ENCODE measurements around the gene SSBP4. TPM values are rescaled to one million over a fixed set of nuclear protein-coding genes. Genes with fewer than 3 reads are reported as not detected.

SSBP4 gene
- total RNA-seq, 1 experiment from 2014 or later: 46.1 TPM

DNA sequence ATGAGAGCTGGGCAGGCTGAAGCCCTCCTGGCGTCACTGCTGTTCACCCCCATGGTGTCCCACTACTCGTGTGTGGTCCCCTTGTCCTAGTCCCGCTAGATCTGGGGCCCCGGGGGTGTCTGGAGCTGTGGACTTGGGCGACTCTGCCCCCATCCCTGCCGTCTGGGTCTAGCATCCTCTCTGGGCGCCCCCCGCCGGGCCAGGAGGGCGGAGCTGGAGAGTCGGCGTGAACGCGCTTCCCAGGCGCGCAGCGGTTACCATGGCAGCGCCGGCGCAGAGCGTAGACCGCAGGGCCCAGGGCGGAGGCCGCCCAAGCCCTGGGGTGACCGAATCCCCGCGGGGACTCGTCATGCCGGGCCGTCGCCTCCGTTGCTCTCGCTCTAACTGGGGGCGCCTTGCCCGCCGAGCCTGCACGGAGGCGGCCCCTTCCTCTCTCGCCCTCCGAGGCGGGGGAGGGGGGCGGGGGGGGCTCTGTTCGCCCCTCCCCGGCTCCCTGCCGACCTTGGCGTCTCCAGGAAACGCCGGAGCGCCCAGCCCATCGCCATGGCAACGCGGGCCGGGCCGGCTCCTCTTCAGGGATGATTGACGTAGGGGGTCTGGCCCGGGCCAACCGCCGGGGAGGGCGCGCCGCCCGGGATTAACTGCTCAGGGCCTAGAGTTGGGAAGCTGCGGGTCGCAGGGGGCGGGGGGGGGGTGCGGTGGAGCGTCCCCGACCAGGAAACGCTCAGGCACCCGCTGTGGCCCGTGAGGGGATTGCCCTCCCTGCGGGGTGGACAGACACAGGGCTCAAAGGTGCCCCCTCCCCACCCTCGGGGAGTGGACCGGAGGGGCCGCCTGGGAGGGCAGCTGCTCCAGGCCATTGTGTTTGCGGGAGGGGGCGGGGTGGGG is 9.8 kb downstream of the SSBP4 start:
- no peaks in the 10 kb centered on the region for H4K20me1 ChIP-seq (ENCODE audit: control insufficient read depth, insufficient read depth, insufficient read length)
- H3K27me3 ChIP-seq (ENCODE audit: insufficient read depth, low read length): no peaks in the 10 kb centered on the region
- peak; percentile 93 for DNase-seq
- Mint-ChIP-seq H3K9me3 (no peaks in the 10 kb centered on the region), H3K4me1 (peaks cover 27 to 31% of the 10 kb centered on the region in 2 experiments), H3K27me3 (ENCODE audit: low read depth) (peaks cover 4% of the 10 kb centered on the region; the same call in 1 of the 2 replicates), H3K4me3 (peak overlapping the region; percentile 52 to 74; a peak in 3 of 5 replicates), H3K36me3 (ENCODE audit: insufficient read depth in 1 of 3, low read depth in 3 of 3) (no peaks in the 10 kb centered on the region), H3K27ac (no peak overlapping the region)
- no peak overlapping the region for H2BK20ac ChIP-seq (ENCODE audit: low read depth, low read length, poor library complexity, severe bottlenecking)
- H3K18ac ChIP-seq (ENCODE audit: insufficient read length, low read depth, low read length): no peak overlapping the region
- H2AFZ ChIP-seq (ENCODE audit: low read length): no peak overlapping the region
- H3T11ph ChIP-seq (ENCODE audit: low read length): no peak overlapping the region
- no peaks in the 10 kb centered on the region for H3K79me2 ChIP-seq (ENCODE audit: insufficient read depth, low read length)
- no peak overlapping the region for H3K27ac ChIP-seq (ENCODE audit: insufficient read length, low read depth, low read length)
- no peak overlapping the region for H2AK5ac ChIP-seq (ENCODE audit: insufficient read length, low read length)
- H3K9ac ChIP-seq (ENCODE audit: extremely low read depth, insufficient read length, low read length): no peak overlapping the region
- peaks cover 3% of the 10 kb centered on the region; the same call in 1 of the 2 replicates for H3K4me1 ChIP-seq (ENCODE audit: insufficient read depth, low read length)
- H4K5ac ChIP-seq (ENCODE audit: insufficient read length, low read depth, low read length): no peak overlapping the region
- H2BK15ac ChIP-seq (ENCODE audit: low read depth, low read length): no peak overlapping the region
- no peak overlapping the region for H3K4ac ChIP-seq (ENCODE audit: low read depth, low read length)
- peaks cover 5% of the 10 kb centered on the region for H3K23me2 ChIP-seq (ENCODE audit: insufficient read length, low read depth, low read length, poor library complexity, severe bottlenecking)
- H3K23ac ChIP-seq (ENCODE audit: insufficient read length, low read depth, low read length): no peak overlapping the region
- no peaks in the 10 kb centered on the region for H3K9me3 ChIP-seq (ENCODE audit: control insufficient read depth, low read depth, low read length)
- no peak overlapping the region; the same call in 1 of the 2 replicates for H3K14ac ChIP-seq (ENCODE audit: insufficient read depth, low read length)
- no CpG with 5 or more reads among the region's 77 CpGs for WGBS (ENCODE audit: extremely low coverage, insufficient read length, low lambda C conversion rate)
- H3K56ac ChIP-seq (ENCODE audit: insufficient read length, low read depth, low read length): no peak overlapping the region
- H4K91ac ChIP-seq (ENCODE audit: insufficient read length, low read depth, low read length): no peak overlapping the region
- TF ChIP-seq, protein P1, sequence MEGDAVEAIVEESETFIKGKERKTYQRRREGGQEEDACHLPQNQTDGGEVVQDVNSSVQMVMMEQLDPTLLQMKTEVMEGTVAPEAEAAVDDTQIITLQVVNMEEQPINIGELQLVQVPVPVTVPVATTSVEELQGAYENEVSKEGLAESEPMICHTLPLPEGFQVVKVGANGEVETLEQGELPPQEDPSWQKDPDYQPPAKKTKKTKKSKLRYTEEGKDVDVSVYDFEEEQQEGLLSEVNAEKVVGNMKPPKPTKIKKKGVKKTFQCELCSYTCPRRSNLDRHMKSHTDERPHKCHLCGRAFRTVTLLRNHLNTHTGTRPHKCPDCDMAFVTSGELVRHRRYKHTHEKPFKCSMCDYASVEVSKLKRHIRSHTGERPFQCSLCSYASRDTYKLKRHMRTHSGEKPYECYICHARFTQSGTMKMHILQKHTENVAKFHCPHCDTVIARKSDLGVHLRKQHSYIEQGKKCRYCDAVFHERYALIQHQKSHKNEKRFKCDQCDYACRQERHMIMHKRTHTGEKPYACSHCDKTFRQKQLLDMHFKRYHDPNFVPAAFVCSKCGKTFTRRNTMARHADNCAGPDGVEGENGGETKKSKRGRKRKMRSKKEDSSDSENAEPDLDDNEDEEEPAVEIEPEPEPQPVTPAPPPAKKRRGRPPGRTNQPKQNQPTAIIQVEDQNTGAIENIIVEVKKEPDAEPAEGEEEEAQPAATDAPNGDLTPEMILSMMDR (conservative IDR thresholded peaks at IDR 0.05): no peak
- no peaks in the 10 kb centered on the region for H3K79me1 ChIP-seq (ENCODE audit: insufficient read depth, low read depth, low read length, poor library complexity, severe bottlenecking)
- no peak overlapping the region for H4K8ac ChIP-seq (replicated peaks; ENCODE audit: insufficient read length, low read depth, low read length)
- no peak overlapping the region for H2BK12ac ChIP-seq (ENCODE audit: insufficient read length, low read depth, low read length)
- H3K4me2 ChIP-seq (ENCODE audit: insufficient read depth, insufficient read length, low read length): peak overlapping the region; percentile 20
- H2BK120ac ChIP-seq (ENCODE audit: low read depth, low read length, poor library complexity, severe bottlenecking): no peak overlapping the region
- no peak overlapping the region for H2BK5ac ChIP-seq (ENCODE audit: insufficient read length, low read length)

All from H9 (cell line).